Thoracic aorta (tissue), 2 donors: ENCODE data around the gene EEFSEC. TPM values are rescaled to one million over a fixed set of nuclear protein-coding genes. Genes with fewer than 3 reads are reported as not detected.

Source experiments
- ATAC-seq: fragments of 150-250 bp; one replicate; pipeline ENCODE4 v1.8.0; 2017; ENCODE audit warnings: low read depth; ENCODE audit not compliant: insufficient number of reproducible peaks, low FRiP score
- DNase-seq: peaks from one replicate; pipeline ENCODE4 v3.0.0-alpha.2; 2020; ENCODE audit warnings: low spot score
- H3K27ac ChIP-seq, 2 donors: fragments of 200-600 bp; sonication (generic); 1 replicate in 1 of 2; 2 replicates in 1 of 2; pipeline ENCODE4 v1.5.1; 2016; ENCODE audit warnings: mild to moderate bottlenecking in 2 of 2, moderate library complexity in 2 of 2
- H3K27me3 ChIP-seq: fragments of 200-600 bp; sonication (generic); replicated peaks from 2 replicates; pipeline ENCODE4 v1.6.0; 2016; ENCODE audit warnings: mild to moderate bottlenecking; ENCODE audit not compliant: insufficient read depth
- H3K36me3 ChIP-seq: fragments of 200-600 bp; sonication (generic); one replicate; pipeline ENCODE4 v1.5.1; 2016
- H3K4me1 ChIP-seq, 2 donors: fragments of 200-600 bp; sonication (generic); 1 replicate in 1 of 2; 2 replicates in 1 of 2; pipeline versions ENCODE4 v1.5.1 to v1.6.0; 2016; ENCODE audit warnings: low read depth in 2 of 2, mild to moderate bottlenecking in 1 of 2; ENCODE audit not compliant: control insufficient read depth in 1 of 2
- H3K4me3 ChIP-seq: fragments of 200-600 bp; sonication (generic); 2 replicates; pipeline ENCODE4 v1.5.1; 2016; ENCODE audit warnings: mild to moderate bottlenecking
- H3K9me3 ChIP-seq: fragments of 200-600 bp; sonication (generic); 2 replicates; pipeline ENCODE4 v1.5.1; 2016
- total RNA-seq, 2 donors: library from RNA; depleted of rRNA; stranded (reverse); fragments of >200 nt; gene quantifications; one replicate each; pipeline versions ENCODE4 v1.1.0 to v1.2.3, GENCODE V29; 2016
- TF ChIP-seq, protein P1 (sequence below): fragments of 200-600 bp; sonication (generic); IDR thresholded peaks from one replicate; pipeline ENCODE4 v1.5.1; 2019; ENCODE audit warnings: antibody characterized with exemption

Gene EEFSEC
- total RNA-seq, 2 donors from 2014 or later, result 16.1 to 17.5 TPM

DNA sequence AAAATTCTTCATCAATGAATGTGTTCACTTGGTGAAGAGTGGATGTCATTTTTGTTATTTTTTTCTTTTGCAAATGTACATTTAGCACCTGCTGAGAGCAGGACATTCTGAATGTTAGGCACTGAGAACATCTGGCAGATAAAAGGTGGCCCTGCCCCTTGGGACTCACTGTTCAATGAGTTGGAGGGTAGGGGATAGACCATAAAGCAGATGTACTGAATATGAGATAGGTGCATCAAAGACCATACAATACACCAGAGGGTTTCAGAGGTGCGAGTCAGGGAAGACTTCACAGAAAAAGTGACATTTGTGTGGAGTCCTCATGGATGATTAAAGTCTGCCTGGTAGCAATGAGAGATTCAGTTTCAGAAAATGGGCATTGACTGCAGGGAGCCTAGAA, 34.2 kb downstream of the EEFSEC start:
- DNase-seq (no peak), ATAC-seq (no peak)
- no peaks in the 10 kb centered on the region for H3K36me3 ChIP-seq
- H3K4me1 ChIP-seq, result no peaks in the 10 kb centered on the region
- H3K4me3 ChIP-seq, result no peak overlapping the region
- H3K27me3 ChIP-seq, result no peaks in the 10 kb centered on the region
- H3K9me3 ChIP-seq, result no peaks in the 10 kb centered on the region
- no peak overlapping the region for H3K27ac ChIP-seq
- TF ChIP-seq, protein P1, sequence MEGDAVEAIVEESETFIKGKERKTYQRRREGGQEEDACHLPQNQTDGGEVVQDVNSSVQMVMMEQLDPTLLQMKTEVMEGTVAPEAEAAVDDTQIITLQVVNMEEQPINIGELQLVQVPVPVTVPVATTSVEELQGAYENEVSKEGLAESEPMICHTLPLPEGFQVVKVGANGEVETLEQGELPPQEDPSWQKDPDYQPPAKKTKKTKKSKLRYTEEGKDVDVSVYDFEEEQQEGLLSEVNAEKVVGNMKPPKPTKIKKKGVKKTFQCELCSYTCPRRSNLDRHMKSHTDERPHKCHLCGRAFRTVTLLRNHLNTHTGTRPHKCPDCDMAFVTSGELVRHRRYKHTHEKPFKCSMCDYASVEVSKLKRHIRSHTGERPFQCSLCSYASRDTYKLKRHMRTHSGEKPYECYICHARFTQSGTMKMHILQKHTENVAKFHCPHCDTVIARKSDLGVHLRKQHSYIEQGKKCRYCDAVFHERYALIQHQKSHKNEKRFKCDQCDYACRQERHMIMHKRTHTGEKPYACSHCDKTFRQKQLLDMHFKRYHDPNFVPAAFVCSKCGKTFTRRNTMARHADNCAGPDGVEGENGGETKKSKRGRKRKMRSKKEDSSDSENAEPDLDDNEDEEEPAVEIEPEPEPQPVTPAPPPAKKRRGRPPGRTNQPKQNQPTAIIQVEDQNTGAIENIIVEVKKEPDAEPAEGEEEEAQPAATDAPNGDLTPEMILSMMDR, result no peak

DNA sequence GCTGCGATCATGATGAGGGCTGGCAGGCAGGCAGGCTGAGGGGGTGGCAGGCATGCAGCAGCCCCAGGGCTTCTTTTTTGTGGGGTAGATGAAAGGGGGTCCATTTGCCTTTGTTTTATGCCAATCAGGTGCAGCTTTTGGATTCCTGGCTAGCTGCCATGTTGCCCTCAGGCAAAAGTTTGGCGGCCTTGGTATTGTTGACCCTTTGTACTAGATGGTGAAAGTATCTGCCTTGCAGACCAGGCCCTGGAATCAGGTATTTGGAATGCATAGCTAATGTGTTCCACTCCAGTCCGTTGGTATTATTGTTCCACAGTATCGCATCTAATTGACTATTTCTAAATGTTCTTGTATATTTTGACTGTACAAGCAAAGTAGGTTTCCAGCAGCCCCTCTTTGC, 35.0 kb downstream of the EEFSEC start:
- DNase-seq (no peak), ATAC-seq (no peak)
- TF ChIP-seq, protein P1, result no peak
- Histone ChIP-seq H3K4me1 (no peaks in the 10 kb centered on the region), H3K27ac (no peak overlapping the region), H3K27me3 (no peaks in the 10 kb centered on the region), H3K9me3 (no peaks in the 10 kb centered on the region), H3K36me3 (no peaks in the 10 kb centered on the region), H3K4me3 (no peak overlapping the region)

DNA sequence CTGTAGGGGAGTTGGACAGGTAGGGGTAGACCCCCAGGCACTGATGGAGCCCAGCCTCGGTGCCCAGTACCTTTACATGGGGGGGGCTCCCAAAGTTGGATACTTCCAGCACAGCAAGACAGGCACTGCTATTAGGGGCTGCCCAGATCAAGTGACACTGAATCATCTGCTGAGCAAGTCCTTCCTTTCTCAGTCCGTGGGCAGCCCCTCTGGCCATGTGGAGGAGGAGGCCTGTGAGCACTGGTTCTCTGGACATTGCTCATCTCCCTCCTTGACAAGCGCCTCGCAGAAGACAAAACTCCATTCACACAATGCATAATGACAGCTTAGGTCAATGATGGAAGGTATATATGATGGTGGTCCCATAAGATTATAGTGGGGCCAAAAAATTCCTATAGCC, 35.7 kb downstream of the EEFSEC start:
- Histone ChIP-seq H3K4me3 (no peak overlapping the region), H3K9me3 (no peaks in the 10 kb centered on the region), H3K27me3 (no peaks in the 10 kb centered on the region), H3K27ac (no peak overlapping the region), H3K36me3 (no peaks in the 10 kb centered on the region), H3K4me1 (peaks cover under 1 to 6% of the 10 kb centered on the region in 2 donors)
- DNase-seq, result no peak
- no peak for ATAC-seq
- TF ChIP-seq, protein P1, result no peak

DNA sequence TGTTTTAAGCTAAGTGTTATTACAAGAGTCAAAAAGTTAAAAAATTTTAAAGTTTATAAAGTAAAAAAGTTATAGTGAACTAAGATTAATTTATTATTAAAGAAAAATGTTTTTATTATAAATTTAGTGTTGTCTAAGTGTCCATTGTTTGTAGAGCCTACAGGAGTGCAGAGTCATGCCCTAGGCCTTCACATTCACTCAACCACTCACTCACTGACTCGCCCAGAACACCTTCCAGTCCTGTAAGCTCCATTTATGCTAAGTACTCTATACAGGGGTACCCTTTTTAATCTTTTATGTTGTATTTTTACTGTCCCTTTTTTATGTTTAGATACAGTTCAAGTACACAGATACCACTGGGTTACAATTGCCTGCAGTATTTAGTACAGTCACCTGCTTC, 37.2 kb downstream of the EEFSEC start:
- no peaks in the 10 kb centered on the region for H3K27me3 ChIP-seq
- ATAC-seq, result no peak
- H3K27ac ChIP-seq, result no peak overlapping the region
- peaks cover 12 to 21% of the 10 kb centered on the region in 2 donors for H3K4me1 ChIP-seq
- H3K4me3 ChIP-seq, result no peak overlapping the region
- H3K9me3 ChIP-seq, result no peaks in the 10 kb centered on the region
- no peak for DNase-seq
- no peaks in the 10 kb centered on the region for H3K36me3 ChIP-seq
- TF ChIP-seq, protein P1, result no peak

- ATAC-seq (no peak), DNase-seq (no peak)
- Histone ChIP-seq H3K27ac (no peak overlapping the region), H3K4me3 (no peak overlapping the region), H3K36me3 (no peaks in the 10 kb centered on the region), H3K27me3 (no peaks in the 10 kb centered on the region), H3K4me1 (peaks cover 12 to 28% of the 10 kb centered on the region in 2 donors), H3K9me3 (no peaks in the 10 kb centered on the region)
- TF ChIP-seq, protein P1, result no peak
Observed at GRCh38 chr3:128192131-128192530, 38.9 kb downstream of the EEFSEC start.
